ENCODE data around the gene YEATS2. TPM values are rescaled to one million over a fixed set of nuclear protein-coding genes. Genes with fewer than 3 reads are reported as not detected.
"Not testable (repeated sequence)": the region's sequence is repeated elsewhere in the genome, so short reads cannot be mapped to it uniquely, and the experiment has no call there.

The YEATS2 gene
- total RNA-seq, 1 donor, result 40.9 TPM

GRCh38 chr3:183711516-183711915 lies 13.9 kb downstream of the YEATS2 start:
- no peak for DNase-seq (ENCODE audit: low read depth in 2 of 3, low spot score in 2 of 3)

GRCh38 chr3:183714622-183715021 lies 17.0 kb downstream of the YEATS2 start:
- no peak for DNase-seq (ENCODE audit: low read depth in 2 of 3, low spot score in 2 of 3)

GRCh38 chr3:183718012-183718411 lies 20.4 kb downstream of the YEATS2 start:
- no peak for DNase-seq (ENCODE audit: low read depth in 2 of 3, low spot score in 2 of 3)

GRCh38 chr3:183725387-183725786 lies 27.8 kb downstream of the YEATS2 start:
- DNase-seq (ENCODE audit: low read depth in 2 of 3, low spot score in 2 of 3), result no peak

GRCh38 chr3:183728204-183728603 lies 30.6 kb downstream of the YEATS2 start:
- DNase-seq (ENCODE audit: low read depth in 2 of 3, low spot score in 2 of 3), result no peak

GRCh38 chr3:183730361-183730760 lies 32.8 kb downstream of the YEATS2 start:
- DNase-seq (ENCODE audit: low read depth in 2 of 3, low spot score in 2 of 3), result no peak

- no peak for DNase-seq (ENCODE audit: low read depth in 2 of 3, low spot score in 2 of 3)
Measured at GRCh38 chr3:183731611-183732010, 34.0 kb downstream of the YEATS2 start.

- DNase-seq (ENCODE audit: low read depth in 2 of 3, low spot score in 2 of 3), result no peak
Measured at GRCh38 chr3:183733553-183733952, 36.0 kb downstream of the YEATS2 start.

- DNase-seq (ENCODE audit: low read depth in 2 of 3, low spot score in 2 of 3), result no peak
Measured at GRCh38 chr3:183734750-183735494, 37.3 kb downstream of the YEATS2 start.

GRCh38 chr3:183737116-183737515 lies 39.5 kb downstream of the YEATS2 start:
- DNase-seq (ENCODE audit: low read depth in 2 of 3, low spot score in 2 of 3), result no peak

- not testable (repeated sequence) for DNase-seq (ENCODE audit: low read depth in 2 of 3, low spot score in 2 of 3)
Measured at GRCh38 chr3:183740154-183740553, 42.6 kb downstream of the YEATS2 start.

- no peak for DNase-seq (ENCODE audit: low read depth in 2 of 3, low spot score in 2 of 3)
Measured at GRCh38 chr3:183743231-183743630, 45.6 kb downstream of the YEATS2 start.

- DNase-seq (ENCODE audit: low read depth in 2 of 3, low spot score in 2 of 3), result no peak
Measured at GRCh38 chr3:183745300-183746098, 47.9 kb downstream of the YEATS2 start.

GRCh38 chr3:183754052-183754451 lies 56.5 kb downstream of the YEATS2 start:
- no peak for DNase-seq (ENCODE audit: low read depth in 2 of 3, low spot score in 2 of 3)

- no peak for DNase-seq (ENCODE audit: low read depth in 2 of 3, low spot score in 2 of 3)
Measured at GRCh38 chr3:183762304-183762703, 64.7 kb downstream of the YEATS2 start.

- DNase-seq (ENCODE audit: low read depth in 2 of 3, low spot score in 2 of 3), result no peak
Measured at GRCh38 chr3:183764847-183765731, 67.5 kb downstream of the YEATS2 start.

GRCh38 chr3:183766107-183766506 lies 68.5 kb downstream of the YEATS2 start:
- no peak for DNase-seq (ENCODE audit: low read depth in 2 of 3, low spot score in 2 of 3)

GRCh38 chr3:183766745-183767606 lies 69.4 kb downstream of the YEATS2 start:
- peak; percentile 39 to 80 (median 64) for DNase-seq (ENCODE audit: low read depth in 2 of 3, low spot score in 2 of 3)

- no peak for DNase-seq (ENCODE audit: low read depth in 2 of 3, low spot score in 2 of 3)
Measured at GRCh38 chr3:183768114-183768513, 70.5 kb downstream of the YEATS2 start.

GRCh38 chr3:183769453-183769852 lies 71.9 kb downstream of the YEATS2 start:
- DNase-seq (ENCODE audit: low read depth in 2 of 3, low spot score in 2 of 3), result no peak

Data from hematopoietic multipotent progenitor cell (in vitro differentiated cells).